K562 (cell line): ENCODE results near the gene IQCM. TPM values are rescaled to one million over a fixed set of nuclear protein-coding genes. Genes with fewer than 3 reads are reported as not detected.

ENCODE experiments used
- ATAC-seq: fragments of 200-7000 bp; cut with Tn5 transposase; 3 replicates; pipeline ENCODE4 v1.9.1; 2020; ENCODE audit warnings: moderate library complexity
- BruUV-seq: library from RNA; stranded (reverse); fragments of 400-500 nt; replicated peaks from 2 replicates; lab custom pipeline; 2021; lab: Mats Ljungman, UMichigan
- CTCF ChIA-PET: fragments of 300-600 bp; formaldehyde crosslinking; extraction: SDS; loops from one replicate; lab custom pipeline; 2021; ENCODE audit warnings: low intra/inter-chr PET ratio; lab: Yijun Ruan, JAX
- POLR2A ChIA-PET: fragments of 300-600, 350-650 bp; sonication (Branson Sonifier 250); formaldehyde crosslinking; extraction: SDS; loops from one replicate; lab custom pipeline; 2021; ENCODE audit warnings: antibody characterized with exemption, inconsistent platforms; lab: Yijun Ruan, JAX
- DNase-seq, 4 experiments: peaks; one replicate each; pipeline versions ENCODE4 v3.0.0 to v3.0.0-alpha.2; 2011 to 2018; ENCODE audit warnings: low spot score in 3 of 4, mixed read lengths in 3 of 4; ENCODE audit errors: extremely low read depth in 1 of 4
- FAIRE-seq: peaks from 2 replicates; lab custom pipeline; 2011; peaks lifted over from hg19 to GRCh38; lab: Jason Lieb, UNC
- H2AFZ ChIP-seq: 2 replicates; pipeline ENCODE4 v1.6.0; 2011; ENCODE audit warnings: low read depth, low read length, control low read depth, inconsistent platforms
- H3K27ac ChIP-seq: fragments of 200-600 bp; 3 replicates; pipeline ENCODE4 v1.8.0; 2011; ENCODE audit warnings: low read depth, mild to moderate bottlenecking, control low read depth, inconsistent platforms, low read length, moderate library complexity, mixed read lengths; ENCODE audit errors: extremely low read depth
- H3K27me3 ChIP-seq, 2 experiments: fragments of 300-600 bp in 1 of 2; 2 replicates in 1 of 2; 3 replicates in 1 of 2; pipeline versions ENCODE4 v1.6.0 to v1.8.0; 2011; ENCODE audit warnings: inconsistent platforms in 2 of 2, low read length in 2 of 2, mild to moderate bottlenecking in 1 of 2, mixed read lengths in 1 of 2, moderate library complexity in 1 of 2; ENCODE audit not compliant: control insufficient read depth in 2 of 2, insufficient read depth in 2 of 2
- H3K36me3 ChIP-seq: fragments of 300-600 bp; 3 replicates; pipeline ENCODE4 v1.8.0; 2011; ENCODE audit warnings: mild to moderate bottlenecking, low read length, inconsistent platforms; ENCODE audit not compliant: control insufficient read depth, insufficient read depth
- H3K4me1 ChIP-seq, 2 experiments: fragments of 200-600 bp in 1 of 2; replicated peaks in 1 of 2; 2 replicates in 1 of 2; 3 replicates in 1 of 2; pipeline versions ENCODE4 v1.5.1 to v1.8.0; 2011; ENCODE audit warnings: inconsistent platforms in 2 of 2, low read length in 2 of 2, mild to moderate bottlenecking in 1 of 2, mixed read lengths in 1 of 2, moderate library complexity in 1 of 2; ENCODE audit not compliant: control insufficient read depth in 2 of 2, insufficient read depth in 2 of 2
- H3K4me2 ChIP-seq: 2 replicates; pipeline ENCODE4 v1.6.1; 2011; ENCODE audit warnings: low read length, control low read depth, inconsistent platforms, mixed read lengths; ENCODE audit not compliant: insufficient read depth
- H3K4me3 ChIP-seq: fragments of 200-600 bp; sonication (generic), shearing (Covaris generic); 2 replicates; pipeline ENCODE4 v1.5.1; 2016; ENCODE audit warnings: control low read depth, inconsistent platforms
- H3K79me2 ChIP-seq: fragments of 200-600 bp; 3 replicates; pipeline ENCODE4 v1.8.0; 2011; ENCODE audit warnings: low read length, inconsistent platforms; ENCODE audit not compliant: control insufficient read depth, insufficient read depth
- H3K9ac ChIP-seq, 2 experiments: 2 replicates each; pipeline versions ENCODE4 v1.6.0 to v1.6.1; 2011; ENCODE audit warnings: low read depth in 2 of 2, low read length in 2 of 2, control low read depth in 1 of 2, inconsistent platforms in 1 of 2, mild to moderate bottlenecking in 1 of 2, mixed read lengths in 1 of 2; ENCODE audit not compliant: insufficient read depth in 1 of 2
- H3K9me1 ChIP-seq: one replicate; pipeline ENCODE4 v1.6.0; 2011; ENCODE audit warnings: inconsistent platforms, mild to moderate bottlenecking, low read length, moderate library complexity; ENCODE audit not compliant: control insufficient read depth, insufficient read depth
- H3K9me3 ChIP-seq: replicated peaks from 2 replicates; pipeline ENCODE4 v1.5.1; 2011; ENCODE audit warnings: low read depth, low read length, inconsistent platforms; ENCODE audit not compliant: control insufficient read depth, insufficient read depth
- H4K20me1 ChIP-seq: replicated peaks from 2 replicates; pipeline ENCODE4 v1.6.1; 2011; ENCODE audit warnings: low read length, inconsistent platforms, mixed read lengths; ENCODE audit not compliant: control insufficient read depth, insufficient read depth
- BCL6 ChIP-seq: fragments of 250-450 bp; sonication (Bioruptor Pico); IDR thresholded peaks from 2 replicates; pipeline ENCODE4 v1.4.0; 2020
- HMGN3 ChIP-seq: IDR thresholded peaks from 2 replicates; pipeline ENCODE4 v1.6.1; 2011; ENCODE audit warnings: borderline replicate concordance, low read depth, mild to moderate bottlenecking, mixed read lengths, low read length; ENCODE audit not compliant: insufficient read length; ENCODE audit errors: extremely low read depth
- NCOA1 ChIP-seq: fragments of 450-650 bp; IDR thresholded peaks from 2 replicates; pipeline ENCODE4 v1.6.1; 2016; ENCODE audit warnings: low read depth
- NFYB ChIP-seq: IDR thresholded peaks from 2 replicates; pipeline ENCODE4 v1.6.1; 2011; ENCODE audit warnings: mild to moderate bottlenecking, moderate library complexity; ENCODE audit not compliant: insufficient read length; ENCODE audit errors: extremely low read depth
- SIRT6 ChIP-seq: IDR thresholded peaks from one replicate; pipeline ENCODE4 v1.6.1; 2012; ENCODE audit warnings: low read depth, mild to moderate bottlenecking, control low read depth, inconsistent platforms, low read length, moderate library complexity
- SLC30A9 ChIP-seq: fragments of 250-450 bp; sonication (Bioruptor Pico); IDR thresholded peaks from 2 replicates; pipeline ENCODE4 v1.8.0; 2022; ENCODE audit warnings: mild to moderate bottlenecking, moderate library complexity
- WGBS: fragments of 100-300 bp; shearing (Covaris generic); methylation state at CpG from one replicate; pipeline ENCODE4 v1.1.6; 2016; ENCODE audit warnings: low coverage, mixed read lengths; ENCODE audit not compliant: insufficient coverage; ENCODE audit errors: missing lambda C conversion rate; 5-methylcytosine and 5-hydroxymethylcytosine counted together
- in situ Hi-C: fragments of 300-500 bp; cut with MboI; formaldehyde crosslinking; loops from 4 replicates; pipeline ENCODE4 v1.15.0; 2018; ENCODE audit warnings: inconsistent platforms, mixed read lengths
- intact Hi-C: fragments of 100-400 bp; cut with micrococcal nuclease; formaldehyde crosslinking; loops from 2 replicates; pipeline ENCODE4 v1.14.2; 2022
- polyA plus RNA-seq, 8 experiments: library from polyadenylated mRNA; depleted of rRNA in 4 of 8; stranded (reverse) in 5 of 8; unstranded in 3 of 8; fragments of >200 nt; fragmentation: Nextera tagmentation in 2 of 8; fragmentation: Illumina TruSeq in 1 of 8; extraction: Ambion mirVana in 2 of 8; extraction: Trizol in 1 of 8; gene quantifications; 2 replicates each; pipeline versions ENCODE4 v1.2.1 to v1.2.3, GENCODE V29; 2011 to 2014; ENCODE audit warnings: inconsistent platforms in 1 of 8, missing spikeins in 1 of 8
- total RNA-seq, 7 experiments: library from RNA; depleted of rRNA in 6 of 7; stranded (reverse); fragments of >200 nt in 6 of 7; fragmentation: Illumina TruSeq in 2 of 7; extraction: Trizol in 2 of 7; gene quantifications; 2 replicates each; pipeline versions ENCODE4 v1.2.1 to v1.2.3, GENCODE V29; 2011 to 2021; ENCODE audit warnings: low replicate concordance in 1 of 7
- TF ChIP-seq, protein P1 (sequence below): fragments of 250-450 bp; sonication (Bioruptor Pico); IDR thresholded peaks from 2 replicates; pipeline ENCODE4 v1.8.0; 2022; ENCODE audit warnings: moderate library complexity, mild to moderate bottlenecking, inconsistent platforms
- TF ChIP-seq, protein P2 (sequence below): fragments of 450-650 bp; IDR thresholded peaks from 2 replicates; pipeline ENCODE4 v1.6.1; 2017; ENCODE audit warnings: antibody characterized with exemption, mild to moderate bottlenecking

IQCM gene
- total and polyA plus RNA-seq, 9 of the 15 experiments (the other 6 are each of a cell fraction or from before 2014, with no cell fraction given) = not detected

DNA sequence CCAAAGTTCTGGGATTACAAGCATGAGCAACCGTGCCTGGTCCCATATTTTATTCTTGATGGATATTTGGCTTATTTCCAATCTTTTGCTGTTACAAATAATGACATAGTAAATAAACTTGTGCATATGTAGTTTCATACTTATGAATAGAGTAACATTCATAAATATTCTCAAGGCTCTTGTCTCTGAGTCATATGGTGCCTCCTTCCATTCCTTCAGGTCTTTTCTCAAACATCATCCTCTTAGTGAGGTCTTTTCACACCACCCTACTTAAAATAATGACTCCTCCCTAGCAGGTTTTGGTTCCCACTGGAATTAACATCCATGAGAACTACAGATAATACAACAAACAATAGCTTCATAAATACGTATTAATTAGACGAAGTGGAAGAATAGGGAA is 416.6 kb downstream of the IQCM start (continued):
- TF ChIP-seq BCL6 (CRISPR knock-in tag) = no peak
- no peak for TF ChIP-seq NCOA1
- no peak for TF ChIP-seq NFYB

DNA sequence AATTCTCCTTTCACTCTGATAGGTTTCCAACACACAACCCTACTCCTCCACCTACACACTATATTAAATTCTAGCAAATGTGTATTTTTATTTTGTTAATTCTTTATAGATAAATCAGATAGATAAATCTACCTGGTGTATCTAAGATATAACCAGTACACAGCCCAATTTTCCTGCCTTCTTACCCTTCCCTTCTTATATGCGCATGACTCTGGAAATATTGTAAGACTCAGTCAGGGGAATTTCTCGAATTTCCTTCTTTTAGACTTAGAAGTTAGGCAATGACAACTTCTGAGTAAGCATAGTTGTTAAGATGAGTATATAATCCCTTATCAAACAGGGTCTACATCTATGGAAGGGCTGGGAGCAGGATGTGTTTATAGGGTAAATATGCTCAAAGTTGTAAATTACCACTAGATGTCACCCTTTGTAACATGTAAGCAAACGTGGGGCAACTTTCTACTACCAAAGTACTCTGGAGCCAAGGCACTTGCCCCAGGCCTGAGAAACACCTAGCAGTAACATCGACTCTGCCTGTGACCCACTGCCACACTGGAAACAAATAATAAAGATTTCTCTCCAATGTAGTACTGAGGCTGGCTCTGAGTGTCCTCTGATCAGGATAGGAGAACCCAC is 444.7 kb downstream of the IQCM start:
- no peaks in the 10 kb centered on the region for H3K4me1 ChIP-seq
- H2AFZ ChIP-seq = no peak overlapping the region
- 16% methylated on average over 4 of the region's 4 CpGs for WGBS
- no peaks in the 10 kb centered on the region for H3K36me3 ChIP-seq
- H3K4me2 ChIP-seq = no peak overlapping the region
- H3K9me1 ChIP-seq = no peaks in the 10 kb centered on the region
- TF ChIP-seq HMGN3 = no peak
- no peak for TF ChIP-seq SIRT6
- no peak for TF ChIP-seq SLC30A9 (CRISPR knock-in tag)
- TF ChIP-seq, protein P1, sequence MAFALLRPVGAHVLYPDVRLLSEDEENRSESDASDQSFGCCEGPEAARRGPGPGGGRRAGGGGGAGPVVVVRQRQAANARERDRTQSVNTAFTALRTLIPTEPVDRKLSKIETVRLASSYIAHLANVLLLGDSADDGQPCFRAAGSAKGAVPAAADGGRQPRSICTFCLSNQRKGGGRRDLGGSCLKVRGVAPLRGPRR (CRISPR knock-in tag) = no peak
- TF ChIP-seq, protein P2, sequence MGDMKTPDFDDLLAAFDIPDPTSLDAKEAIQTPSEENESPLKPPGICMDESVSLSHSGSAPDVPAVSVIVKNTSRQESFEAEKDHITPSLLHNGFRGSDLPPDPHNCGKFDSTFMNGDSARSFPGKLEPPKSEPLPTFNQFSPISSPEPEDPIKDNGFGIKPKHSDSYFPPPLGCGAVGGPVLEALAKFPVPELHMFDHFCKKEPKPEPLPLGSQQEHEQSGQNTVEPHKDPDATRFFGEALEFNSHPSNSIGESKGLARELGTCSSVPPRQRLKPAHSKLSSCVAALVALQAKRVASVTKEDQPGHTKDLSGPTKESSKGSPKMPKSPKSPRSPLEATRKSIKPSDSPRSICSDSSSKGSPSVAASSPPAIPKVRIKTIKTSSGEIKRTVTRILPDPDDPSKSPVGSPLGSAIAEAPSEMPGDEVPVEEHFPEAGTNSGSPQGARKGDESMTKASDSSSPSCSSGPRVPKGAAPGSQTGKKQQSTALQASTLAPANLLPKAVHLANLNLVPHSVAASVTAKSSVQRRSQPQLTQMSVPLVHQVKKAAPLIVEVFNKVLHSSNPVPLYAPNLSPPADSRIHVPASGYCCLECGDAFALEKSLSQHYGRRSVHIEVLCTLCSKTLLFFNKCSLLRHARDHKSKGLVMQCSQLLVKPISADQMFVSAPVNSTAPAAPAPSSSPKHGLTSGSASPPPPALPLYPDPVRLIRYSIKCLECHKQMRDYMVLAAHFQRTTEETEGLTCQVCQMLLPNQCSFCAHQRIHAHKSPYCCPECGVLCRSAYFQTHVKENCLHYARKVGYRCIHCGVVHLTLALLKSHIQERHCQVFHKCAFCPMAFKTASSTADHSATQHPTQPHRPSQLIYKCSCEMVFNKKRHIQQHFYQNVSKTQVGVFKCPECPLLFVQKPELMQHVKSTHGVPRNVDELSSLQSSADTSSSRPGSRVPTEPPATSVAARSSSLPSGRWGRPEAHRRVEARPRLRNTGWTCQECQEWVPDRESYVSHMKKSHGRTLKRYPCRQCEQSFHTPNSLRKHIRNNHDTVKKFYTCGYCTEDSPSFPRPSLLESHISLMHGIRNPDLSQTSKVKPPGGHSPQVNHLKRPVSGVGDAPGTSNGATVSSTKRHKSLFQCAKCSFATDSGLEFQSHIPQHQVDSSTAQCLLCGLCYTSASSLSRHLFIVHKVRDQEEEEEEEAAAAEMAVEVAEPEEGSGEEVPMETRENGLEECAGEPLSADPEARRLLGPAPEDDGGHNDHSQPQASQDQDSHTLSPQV = no peak
- no peak for FAIRE-seq
- ChIA-PET CTCF (no interaction called here), POLR2A (no interaction called here)
- H4K20me1 ChIP-seq = no peaks in the 10 kb centered on the region
- H3K9ac ChIP-seq = no peak overlapping the region
- no peaks in the 10 kb centered on the region; the same call in 1 of the 2 replicates for H3K9me3 ChIP-seq
- peak in 1 of 4 experiments; percentile 1 for DNase-seq
- no peaks in the 10 kb centered on the region for H3K27me3 ChIP-seq
- no peak overlapping the region for H3K4me3 ChIP-seq
- in situ Hi-C loops = no loop called here
- no peaks in the 10 kb centered on the region for H3K79me2 ChIP-seq
- intact Hi-C loops = no loop called here
- ATAC-seq = no peak
- no peak overlapping the region for H3K27ac ChIP-seq
- BruUV-seq = no TSS peak
